Hematopoietic multipotent progenitor cell treated with erythropoietin and hydrocortisone succinate and interleukin-3 and kit ligand, for 6 days (in vitro differentiated cells): Measurements from ENCODE around the gene MAFG.
"Not testable (repeated sequence)": the region's sequence is repeated elsewhere in the genome, so short reads cannot be mapped to it uniquely, and the experiment has no call there.

ENCODE experiments used
- DNase-seq: peaks from one replicate; pipeline ENCODE4 v3.0.0-alpha.2; 2015

The MAFG gene

GRCh38 chr17:81957691-81958432 lies 30.3 kb upstream of the MAFG start:
- no peak for DNase-seq

GRCh38 chr17:81956607-81957589 lies 29.4 kb upstream of the MAFG start:
- DNase-seq: no peak

- DNase-seq: no peak
Observed at GRCh38 chr17:81955756-81956544, 28.4 kb upstream of the MAFG start.

GRCh38 chr17:81955058-81955681 lies 27.6 kb upstream of the MAFG start:
- DNase-seq: no peak

- DNase-seq: no peak
Observed at GRCh38 chr17:81954131-81955057, 26.9 kb upstream of the MAFG start.

- DNase-seq: not testable (repeated sequence)
Observed at GRCh38 chr17:81953443-81953842, 25.9 kb upstream of the MAFG start.

- no peak for DNase-seq
Observed at GRCh38 chr17:81952792-81953228, 25.3 kb upstream of the MAFG start.

- no peak for DNase-seq
Observed at GRCh38 chr17:81951785-81952684, 24.5 kb upstream of the MAFG start.

- DNase-seq: no peak
Observed at GRCh38 chr17:81950501-81950900, 23.0 kb upstream of the MAFG start.

GRCh38 chr17:81948635-81949378 lies 21.3 kb upstream of the MAFG start:
- no peak for DNase-seq

- DNase-seq: no peak
Observed at GRCh38 chr17:81947189-81947588, 19.7 kb upstream of the MAFG start, which contains the start of gene MYADML2. Gene MYADML2, minus strand, starts transcription at chr17:81947233. Its CDS starts 5,492 bp downstream, at chr17:81941741.

GRCh38 chr17:81944858-81945257 lies 17.3 kb upstream of the MAFG start:
- no peak for DNase-seq

- no peak for DNase-seq
Observed at GRCh38 chr17:81942167-81942553, 14.6 kb upstream of the MAFG start.

GRCh38 chr17:81941484-81942166 lies 14.1 kb upstream of the MAFG start:
- DNase-seq: no peak

- DNase-seq: no peak
Observed at GRCh38 chr17:81940538-81941483, 13.3 kb upstream of the MAFG start.

GRCh38 chr17:81939881-81940385 lies 12.4 kb upstream of the MAFG start:
- no peak for DNase-seq

GRCh38 chr17:81939218-81939617 lies 11.7 kb upstream of the MAFG start:
- no peak for DNase-seq
